Fibroblast of skin of right quadriceps (primary cell): ENCODE data around the gene SDHAF4.
"Not testable (repeated sequence)": the region's sequence is repeated elsewhere in the genome, so short reads cannot be mapped to it uniquely, and the experiment has no call there.

Source experiments
- DNase-seq: peaks from one replicate; pipeline ENCODE4 v3.0.0-alpha.2; 2013

The SDHAF4 gene

GRCh38 chr6:70566751-70567382 lies at the start of gene SDHAF4:
Gene SDHAF4 (plus strand): TSS chr6:70566930. CDS start chr6:70566941, 11 bp downstream.
- DNase-seq, result peak; percentile 86

- DNase-seq, result no peak
These were observed 48.0 kb upstream of the SDHAF4 start for GRCh38 chr6:70518723-70519122.

- DNase-seq, result no peak
These were observed 46.2 kb upstream of the SDHAF4 start for GRCh38 chr6:70520575-70520974.

- DNase-seq, result no peak
These were observed 41.9 kb upstream of the SDHAF4 start for GRCh38 chr6:70524721-70525286.

GRCh38 chr6:70527071-70527737 lies 39.5 kb upstream of the SDHAF4 start:
- peak; percentile 51 for DNase-seq

GRCh38 chr6:70530023-70530422 lies 36.7 kb upstream of the SDHAF4 start:
- DNase-seq, result no peak

GRCh38 chr6:70531133-70531532 lies 35.6 kb upstream of the SDHAF4 start:
- no peak for DNase-seq

- no peak for DNase-seq
These were observed 29.5 kb upstream of the SDHAF4 start for GRCh38 chr6:70537266-70537665.

GRCh38 chr6:70538376-70538775 lies 28.4 kb upstream of the SDHAF4 start:
- no peak for DNase-seq

- peak; percentile 13 for DNase-seq
These were observed 19.4 kb upstream of the SDHAF4 start for GRCh38 chr6:70547313-70547712.

- no peak for DNase-seq
These were observed 18.8 kb upstream of the SDHAF4 start for GRCh38 chr6:70547905-70548304.

GRCh38 chr6:70549327-70549726 lies 17.4 kb upstream of the SDHAF4 start:
- DNase-seq, result peak; percentile 44

- no peak for DNase-seq
These were observed 15.2 kb upstream of the SDHAF4 start for GRCh38 chr6:70551566-70551965.

GRCh38 chr6:70552286-70552940 lies 14.3 kb upstream of the SDHAF4 start:
- DNase-seq, result not testable (repeated sequence)

GRCh38 chr6:70552974-70553373 lies 13.8 kb upstream of the SDHAF4 start:
- DNase-seq, result no peak

GRCh38 chr6:70557998-70558397 lies 8.7 kb upstream of the SDHAF4 start:
- DNase-seq, result no peak

- DNase-seq, result not testable (repeated sequence)
These were observed 4.3 kb upstream of the SDHAF4 start for GRCh38 chr6:70562401-70562800.

- DNase-seq, result peak; percentile 61
These were observed 3.2 kb upstream of the SDHAF4 start for GRCh38 chr6:70563530-70563929.

- no peak for DNase-seq
These were observed 7.9 kb downstream of the SDHAF4 start for GRCh38 chr6:70574643-70575042.

- DNase-seq, result no peak
These were observed 9.3 kb downstream of the SDHAF4 start for GRCh38 chr6:70575899-70576495.

- DNase-seq, result no peak
These were observed 19.4 kb downstream of the SDHAF4 start for GRCh38 chr6:70586114-70586513.

- DNase-seq, result no peak
These were observed 23.7 kb downstream of the SDHAF4 start for GRCh38 chr6:70590400-70590799.

- no peak for DNase-seq
These were observed 25.8 kb downstream of the SDHAF4 start for GRCh38 chr6:70592391-70593117.
